Activated CD4-positive, alpha-beta T cell treated with anti-CD3 and anti-CD28 coated beads, Interleukin-2, amount 10 ng/mL, durations not matched to agents 7 days and 5 days (primary cell): ENCODE results near the gene SNPH. TPM values are rescaled to one million over a fixed set of nuclear protein-coding genes. Genes with fewer than 3 reads are reported as not detected.
"Not testable (repeated sequence)": the region's sequence is repeated elsewhere in the genome, so short reads cannot be mapped to it uniquely, and the experiment has no call there.

Experiments
- CTCF ChIA-PET: fragments of 350-600 bp; sonication (Branson Sonifier 250); formaldehyde crosslinking; loops from one replicate; lab custom pipeline; 2021; ENCODE audit warnings: antibody characterized with exemption; lab: Charles Lee
- POLR2A ChIA-PET: fragments of 350-600 bp; sonication (Branson Sonifier 250); formaldehyde crosslinking; loops from one replicate; lab custom pipeline; 2021; ENCODE audit warnings: antibody characterized with exemption; lab: Charles Lee
- DNase-seq: peaks from one replicate; pipeline ENCODE4 v3.0.0-alpha.2; 2020
- H3K27ac Mint-ChIP-seq: one replicate; pipeline ENCODE4 v1.8.0; 2021; ENCODE audit warnings: mild to moderate bottlenecking, moderate library complexity, mixed read lengths
- H3K27me3 Mint-ChIP-seq: one replicate; pipeline ENCODE4 v1.8.0; 2021; ENCODE audit warnings: mixed read lengths
- H3K36me3 Mint-ChIP-seq: one replicate; pipeline ENCODE4 v1.8.0; 2021; ENCODE audit warnings: low read depth, mixed read lengths
- H3K4me1 Mint-ChIP-seq: one replicate; pipeline ENCODE4 v1.8.0; 2021; ENCODE audit warnings: mixed read lengths
- H3K4me3 Mint-ChIP-seq: one replicate; pipeline ENCODE4 v1.8.0; 2021; ENCODE audit warnings: mild to moderate bottlenecking, moderate library complexity, mixed read lengths
- H3K9me3 Mint-ChIP-seq: one replicate; pipeline ENCODE4 v1.8.0; 2021; ENCODE audit warnings: mixed read lengths
- total RNA-seq, 2 experiments: library from RNA; stranded (reverse); gene quantifications; one replicate each; pipeline ENCODE4 v1.2.3, GENCODE V29; 2021

The SNPH gene
- total RNA-seq, 2 experiments from 2014 or later: 7.3 to 8.4 TPM

- Mint-ChIP-seq H3K9me3 (no peaks in the 10 kb centered on the region), H3K36me3 (peaks cover 24% of the 10 kb centered on the region), H3K27ac (no peak overlapping the region), H3K4me3 (no peak overlapping the region), H3K27me3 (no peaks in the 10 kb centered on the region), H3K4me1 (peaks cover 51% of the 10 kb centered on the region)
- ChIA-PET CTCF (interaction anchor here (0.7 to 1.4 kb wide), 2 partner anchors 10 to 36 kb away, joined by 3 to 4 read pairs; no protein-coding TSS in a partner anchor), POLR2A (no interaction called here)
- no peak for DNase-seq
Measured at GRCh38 chr20:1333462-1334369, 67.6 kb downstream of the SNPH start.

- no peaks in the 10 kb centered on the region for H3K9me3 Mint-ChIP-seq
- no peak overlapping the region for H3K4me3 Mint-ChIP-seq
- H3K36me3 Mint-ChIP-seq: peaks cover 24% of the 10 kb centered on the region
- no peak for DNase-seq
- H3K4me1 Mint-ChIP-seq: peaks cover 46% of the 10 kb centered on the region
- ChIA-PET POLR2A (no interaction called here), CTCF (interaction anchor here (0.8 to 1.1 kb wide), 2 partner anchors 49 to 103 kb away, joined by 3 read pairs; no protein-coding TSS in a partner anchor)
- no peak overlapping the region for H3K27ac Mint-ChIP-seq
- no peaks in the 10 kb centered on the region for H3K27me3 Mint-ChIP-seq
Measured at GRCh38 chr20:1334370-1334731, 68.3 kb downstream of the SNPH start.

DNA sequence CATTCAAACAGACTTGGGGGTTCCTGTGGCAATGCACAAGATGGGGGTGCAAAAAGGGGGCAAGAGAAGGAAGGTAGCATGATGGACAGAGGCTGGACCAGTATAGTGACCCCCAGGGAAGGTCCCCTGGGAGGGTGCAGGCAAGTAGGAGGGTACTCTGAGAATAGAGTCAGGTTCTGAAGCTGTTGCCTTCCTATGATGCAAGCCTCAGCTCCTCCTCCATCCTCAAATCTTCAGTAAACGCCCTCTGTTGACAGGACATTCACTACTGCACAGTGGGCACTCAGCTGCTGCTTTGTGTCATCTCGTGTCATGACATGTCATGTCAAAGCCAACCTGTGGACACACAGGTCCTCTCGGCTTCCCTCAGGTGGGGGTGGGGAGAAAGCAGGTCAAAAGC lies 68.7 kb downstream of the SNPH start:
- CTCF ChIA-PET: interaction anchor here (0.8 to 1.1 kb wide), 2 partner anchors 49 to 102 kb away, joined by 3 read pairs; no protein-coding TSS in a partner anchor
- Mint-ChIP-seq H3K36me3 (peaks cover 24% of the 10 kb centered on the region), H3K4me1 (peaks cover 42% of the 10 kb centered on the region), H3K4me3 (no peak overlapping the region), H3K9me3 (no peaks in the 10 kb centered on the region), H3K27ac (peak overlapping the region; percentile 5), H3K27me3 (no peaks in the 10 kb centered on the region)
- POLR2A ChIA-PET: no interaction called here
- no peak for DNase-seq

DNA sequence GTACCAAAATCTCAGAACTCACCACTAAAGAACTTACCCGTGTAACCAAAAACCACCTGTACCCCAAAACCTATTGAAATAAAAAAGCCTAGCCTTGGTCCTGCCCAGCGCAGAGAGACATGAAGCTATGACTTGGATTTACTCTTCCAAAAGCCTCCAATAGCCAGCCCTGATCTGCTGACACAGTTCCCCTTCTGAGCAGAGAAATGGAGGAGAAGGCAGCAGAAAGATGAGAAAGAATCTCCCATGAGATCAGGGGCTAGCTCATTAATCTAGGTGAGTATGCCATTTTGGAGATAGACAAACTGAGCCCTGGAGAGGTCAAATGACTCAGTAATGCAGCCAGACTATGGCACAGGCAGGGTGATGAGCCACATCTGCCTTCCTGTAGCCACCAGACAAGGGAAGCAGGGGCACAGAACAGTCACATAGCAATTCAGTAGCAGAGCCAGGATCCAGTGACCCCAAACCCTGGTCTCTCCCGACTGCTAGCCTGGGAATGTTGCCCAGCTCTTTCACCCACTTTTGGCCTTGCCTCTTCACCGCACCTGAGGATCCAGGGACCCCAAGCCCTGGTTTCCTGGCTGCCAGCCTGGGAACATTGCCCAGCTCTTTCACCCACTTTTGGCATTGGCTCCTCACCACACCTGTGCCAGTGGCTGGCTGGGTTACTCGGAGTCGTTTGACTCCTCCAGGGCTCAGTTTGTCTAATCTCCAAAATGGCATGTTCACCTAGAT lies 70.0 kb downstream of the SNPH start:
- no peaks in the 10 kb centered on the region for H3K9me3 Mint-ChIP-seq
- CTCF ChIA-PET: interaction anchor here (0.7 to 1.0 kb wide), 4 partner anchors 10 to 281 kb away, joined by 3 to 5 read pairs (median 3); no protein-coding TSS in a partner anchor
- H3K27ac Mint-ChIP-seq: peak overlapping the region; percentile 51
- peak; percentile 4 for DNase-seq
- H3K4me1 Mint-ChIP-seq: peaks cover 30% of the 10 kb centered on the region
- no peaks in the 10 kb centered on the region for H3K27me3 Mint-ChIP-seq
- H3K36me3 Mint-ChIP-seq: peaks cover 17% of the 10 kb centered on the region
- POLR2A ChIA-PET: no interaction called here
- no peak overlapping the region for H3K4me3 Mint-ChIP-seq

DNA sequence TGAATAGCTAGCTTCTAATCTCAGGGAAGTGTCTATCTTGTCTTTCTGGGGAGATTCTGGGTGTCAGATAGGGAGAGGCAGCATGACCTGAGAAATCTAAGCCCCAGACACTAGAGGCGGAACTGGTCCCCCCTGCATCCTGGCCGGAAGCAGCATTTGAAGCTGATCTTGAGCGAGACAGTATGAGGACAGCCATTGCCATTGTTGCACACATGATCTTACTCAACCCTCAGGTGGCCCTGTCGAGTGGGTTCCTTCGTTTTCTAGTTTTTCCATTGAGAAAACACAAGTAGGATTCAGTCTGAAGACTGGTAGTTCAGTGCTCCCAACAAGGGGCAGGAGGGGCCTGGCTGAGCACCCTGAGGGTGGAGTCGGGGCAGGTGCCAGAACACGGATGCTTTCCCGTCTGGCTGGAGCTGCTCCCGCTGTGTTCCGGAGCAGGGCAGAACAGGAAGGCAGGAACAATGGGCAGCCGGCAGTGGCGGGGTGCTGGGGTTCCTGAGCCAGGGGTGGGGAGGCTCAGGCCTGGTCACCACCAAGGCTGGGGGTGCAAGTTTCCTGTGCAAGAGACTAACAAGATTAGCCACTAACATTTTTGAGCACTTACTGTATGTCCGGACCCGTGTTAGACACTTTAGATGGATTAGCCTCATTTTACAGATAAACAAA lies 70.7 kb downstream of the SNPH start:
- ChIA-PET CTCF (interaction anchor here (0.7 to 1.1 kb wide), 4 partner anchors 11 to 280 kb away, joined by 3 to 5 read pairs (median 3); partner anchors contain the start of gene NSFL1C), POLR2A (no interaction called here)
- Mint-ChIP-seq H3K27me3 (no peaks in the 10 kb centered on the region), H3K4me1 (peaks cover 27% of the 10 kb centered on the region), H3K36me3 (peaks cover 13% of the 10 kb centered on the region), H3K4me3 (no peak overlapping the region), H3K9me3 (no peaks in the 10 kb centered on the region), H3K27ac (peak overlapping the region; percentile 51)
- peak; percentile 7 for DNase-seq

GRCh38 chr20:1337441-1337840 lies 71.3 kb downstream of the SNPH start:
- Mint-ChIP-seq H3K36me3 (peaks cover 9% of the 10 kb centered on the region), H3K27ac (peak overlapping the region; percentile 68), H3K4me3 (no peak overlapping the region), H3K4me1 (peaks cover 27% of the 10 kb centered on the region), H3K27me3 (no peaks in the 10 kb centered on the region), H3K9me3 (no peaks in the 10 kb centered on the region)
- ChIA-PET POLR2A (no interaction called here), CTCF (interaction anchor here (1.1 kb wide), 1 partner anchor 129 kb away, joined by 3 read pairs; the partner anchor contains the start of gene NSFL1C)
- DNase-seq: no peak

GRCh38 chr20:1338096-1338495 lies 72.0 kb downstream of the SNPH start:
- H3K4me3 Mint-ChIP-seq: no peak overlapping the region
- H3K27ac Mint-ChIP-seq: no peak overlapping the region
- H3K27me3 Mint-ChIP-seq: no peaks in the 10 kb centered on the region
- CTCF ChIA-PET: interaction anchor here (1.1 kb wide), 1 partner anchor 128 kb away, joined by 3 read pairs; the partner anchor contains the start of gene NSFL1C
- DNase-seq: no peak
- no peaks in the 10 kb centered on the region for H3K9me3 Mint-ChIP-seq
- peaks cover 9% of the 10 kb centered on the region for H3K36me3 Mint-ChIP-seq
- POLR2A ChIA-PET: no interaction called here
- peaks cover 21% of the 10 kb centered on the region for H3K4me1 Mint-ChIP-seq

DNA sequence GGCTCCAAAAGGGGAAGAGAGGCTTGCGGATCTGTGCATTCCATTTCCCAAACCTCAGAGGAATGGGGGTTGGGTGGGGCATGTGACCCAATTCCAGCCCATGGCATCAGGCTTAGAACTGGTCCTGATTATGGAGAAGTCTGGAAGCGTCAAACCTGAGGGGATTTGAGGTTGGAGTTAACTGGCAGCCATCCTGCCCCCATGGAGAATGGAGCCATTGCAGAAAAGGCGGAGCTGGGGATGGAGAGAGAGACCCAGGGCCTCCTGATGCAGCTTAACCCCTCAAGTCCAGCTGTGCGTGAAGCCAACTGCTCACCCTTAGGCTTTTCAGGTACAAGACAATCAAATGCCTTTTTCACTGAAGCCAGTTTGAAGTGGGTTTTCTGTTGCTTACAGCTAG lies 72.7 kb downstream of the SNPH start:
- Mint-ChIP-seq H3K4me1 (peaks cover 22% of the 10 kb centered on the region), H3K27ac (no peak overlapping the region), H3K4me3 (no peak overlapping the region), H3K9me3 (no peaks in the 10 kb centered on the region), H3K36me3 (peaks cover 2% of the 10 kb centered on the region), H3K27me3 (no peaks in the 10 kb centered on the region)
- CTCF ChIA-PET: no interaction called here
- no peak for DNase-seq
- POLR2A ChIA-PET: no interaction called here

GRCh38 chr20:1341561-1342265 lies 75.6 kb downstream of the SNPH start:
- Mint-ChIP-seq H3K27me3 (no peaks in the 10 kb centered on the region), H3K27ac (no peak overlapping the region), H3K36me3 (peaks cover 2% of the 10 kb centered on the region), H3K4me3 (no peak overlapping the region), H3K9me3 (no peaks in the 10 kb centered on the region), H3K4me1 (peaks cover 31% of the 10 kb centered on the region)
- ChIA-PET CTCF (interaction anchor here (1.4 kb wide), 1 partner anchor 16 kb away, joined by 3 read pairs; no protein-coding TSS in a partner anchor), POLR2A (interaction anchor here (0.7 kb wide), 1 partner anchor 27 kb away, joined by 3 read pairs; no protein-coding TSS in a partner anchor)
- DNase-seq: no peak

GRCh38 chr20:1343446-1344124 lies 77.5 kb downstream of the SNPH start:
- not testable (repeated sequence) for H3K4me3 Mint-ChIP-seq, H3K27ac Mint-ChIP-seq, DNase-seq, H3K27me3 Mint-ChIP-seq
- Mint-ChIP-seq H3K9me3 (peaks cover 11% of the 10 kb centered on the region), H3K4me1 (peaks cover 26% of the 10 kb centered on the region), H3K36me3 (peaks cover 14% of the 10 kb centered on the region)
- ChIA-PET CTCF (interaction anchor here (1.6 to 2.0 kb wide), 2 partner anchors 11 to 15 kb away, joined by 4 to 5 read pairs; partner anchors contain the start of gene SDCBP2), POLR2A (interaction anchor here (1.1 kb wide), 1 partner anchor 18 kb away, joined by 4 read pairs; no protein-coding TSS in a partner anchor)
